ENCODE data around the gene PARP12. TPM values are rescaled to one million over a fixed set of nuclear protein-coding genes. Genes with fewer than 3 reads are reported as not detected.
"Not testable (repeated sequence)": the region's sequence is repeated elsewhere in the genome, so short reads cannot be mapped to it uniquely, and the experiment has no call there.

Gene PARP12
- total and polyA plus RNA-seq, 9 of the 15 experiments (the other 6 are each of a cell fraction or from before 2014, with no cell fraction given): 4.6 to 40.4 (median 23.5) TPM

GRCh38 chr7:140108777-140109176 lies 46.0 kb upstream of the PARP12 start:
- H3K4me2 ChIP-seq (ENCODE audit: insufficient read depth, low read length); H3K27me3 ChIP-seq (ENCODE audit: control insufficient read depth in 2 of 2, insufficient read depth in 2 of 2, low read length in 2 of 2); H4K20me1 ChIP-seq (replicated peaks; ENCODE audit: control insufficient read depth, insufficient read depth, low read length); H3K9me3 ChIP-seq (replicated peaks; ENCODE audit: control insufficient read depth, insufficient read depth, low read depth, low read length); H3K79me2 ChIP-seq (ENCODE audit: control insufficient read depth, insufficient read depth, low read length); H3K4me1 ChIP-seq (replicated peaks in 1 of 2; ENCODE audit: control insufficient read depth in 2 of 2, insufficient read depth in 2 of 2, low read length in 2 of 2); BruUV-seq (replicated peaks); H2AFZ ChIP-seq (ENCODE audit: low read depth, low read length); ATAC-seq; H3K27ac ChIP-seq (ENCODE audit: extremely low read depth, low read depth, low read length); intact Hi-C loops (cut with micrococcal nuclease); H3K4me3 ChIP-seq; in situ Hi-C loops (cut with MboI); H3K36me3 ChIP-seq (ENCODE audit: control insufficient read depth, insufficient read depth, low read length); H3K9ac ChIP-seq (ENCODE audit: insufficient read depth in 1 of 2, low read depth in 2 of 2, low read length in 2 of 2); FAIRE-seq; DNase-seq (ENCODE audit: extremely low read depth in 1 of 4, low spot score in 3 of 4); CTCF ChIA-PET (ENCODE audit: low intra/inter-chr PET ratio); H3K9me1 ChIP-seq (ENCODE audit: control insufficient read depth, insufficient read depth, low read length); TF ChIP-seq JUN (IDR thresholded peaks at IDR 0.05; ENCODE audit: borderline replicate concordance, low read depth, low read length); CEBPG (tag; conservative IDR thresholded peaks at IDR 0.05 in 1 of 2, IDR thresholded peaks at IDR 0.05 in 1 of 2): not testable (repeated sequence)
- POLR2A ChIA-PET: interaction anchor here (0.7 to 1.0 kb wide), 2 partner anchors 22 to 29 kb away, joined by 4 read pairs; no protein-coding TSS in a partner anchor
- 68% methylated on average over 8 of the region's 8 CpGs for WGBS (ENCODE audit: insufficient coverage, low coverage, missing lambda C conversion rate)
- TF ChIP-seq JUN (CRISPR knock-in tag; IDR thresholded peaks at IDR 0.05; ENCODE audit: borderline replicate concordance): 0 out of 2 replicates have a peak, but pooled peaks have one; percentile 53
- TF ChIP-seq CEBPG (CRISPR knock-in tag; IDR thresholded peaks at IDR 0.05): 0 out of 2 replicates have a peak, but pooled peaks have one; percentile 21
- TF ChIP-seq MAX (CRISPR knock-in tag; IDR thresholded peaks at IDR 0.05): 0 out of 2 replicates have a peak, but pooled peaks have one; percentile 30

- H3K27me3 ChIP-seq (ENCODE audit: control insufficient read depth in 2 of 2, insufficient read depth in 2 of 2, low read length in 2 of 2): no peaks in the 10 kb centered on the region
- no peak overlapping the region for H3K4me2 ChIP-seq (ENCODE audit: insufficient read depth, low read length)
- CTCF ChIA-PET (ENCODE audit: low intra/inter-chr PET ratio): no interaction called here
- H3K9ac ChIP-seq (ENCODE audit: insufficient read depth in 1 of 2, low read depth in 2 of 2, low read length in 2 of 2): no peak overlapping the region
- no peaks in the 10 kb centered on the region for H3K9me1 ChIP-seq (ENCODE audit: control insufficient read depth, insufficient read depth, low read length)
- DNase-seq (ENCODE audit: extremely low read depth in 1 of 4, low spot score in 3 of 4) (no peak), FAIRE-seq (no peak), ATAC-seq (no peak)
- no TSS peak for BruUV-seq (replicated peaks)
- in situ Hi-C loops (cut with MboI): no loop called here
- H3K4me1 ChIP-seq (replicated peaks in 1 of 2; ENCODE audit: control insufficient read depth in 2 of 2, insufficient read depth in 2 of 2, low read length in 2 of 2): no peaks in the 10 kb centered on the region
- H2AFZ ChIP-seq (ENCODE audit: low read depth, low read length): no peak overlapping the region
- H3K27ac ChIP-seq (ENCODE audit: extremely low read depth, low read depth, low read length): no peak overlapping the region
- H3K79me2 ChIP-seq (ENCODE audit: control insufficient read depth, insufficient read depth, low read length): no peaks in the 10 kb centered on the region
- peaks cover 35% of the 10 kb centered on the region for H3K36me3 ChIP-seq (ENCODE audit: control insufficient read depth, insufficient read depth, low read length)
- POLR2A ChIA-PET: no interaction called here
- intact Hi-C loops (cut with micrococcal nuclease): no loop called here
- H3K4me3 ChIP-seq: no peak overlapping the region
- no peaks in the 10 kb centered on the region for H3K9me3 ChIP-seq (replicated peaks; ENCODE audit: control insufficient read depth, insufficient read depth, low read depth, low read length)
- H4K20me1 ChIP-seq (replicated peaks; ENCODE audit: control insufficient read depth, insufficient read depth, low read length): no peaks in the 10 kb centered on the region
- WGBS (ENCODE audit: insufficient coverage, low coverage, missing lambda C conversion rate): 60% methylated on average over 4 of the region's 4 CpGs
- TF ChIP-seq CBX3 (IDR thresholded peaks at IDR 0.05; ENCODE audit: borderline replicate concordance in 1 of 2, low read length in 2 of 2): no peak
- TF ChIP-seq PRMT5 (CRISPR knock-in tag; IDR thresholded peaks at IDR 0.05): no peak
- no peak for TF ChIP-seq BCLAF1 (IDR thresholded peaks at IDR 0.05; ENCODE audit: borderline replicate concordance in 1 of 2, control insufficient read depth in 1 of 2, low read depth in 2 of 2, low read length in 1 of 2)
- TF ChIP-seq CTCFL (IDR thresholded peaks at IDR 0.05; ENCODE audit: borderline replicate concordance, insufficient read depth, low read depth, low read length, poor library complexity, severe bottlenecking): no peak
- TF ChIP-seq ZKSCAN3 (CRISPR knock-in tag; IDR thresholded peaks at IDR 0.05): no peak
Observed at GRCh38 chr7:140096459-140096858, 33.7 kb upstream of the PARP12 start.

All from K562 (cell line).